Activated CD4-positive, alpha-beta T cell treated with anti-CD3 and anti-CD28 coated beads, Interleukin-2, amount 10 ng/mL, durations not matched to agents 24 days and 14 days (primary cell): ENCODE results near the gene SMIM14. TPM values are rescaled to one million over a fixed set of nuclear protein-coding genes. Genes with fewer than 3 reads are reported as not detected.
"Not testable (repeated sequence)": the region's sequence is repeated elsewhere in the genome, so short reads cannot be mapped to it uniquely, and the experiment has no call there.

ENCODE experiments used
- DNase-seq: peaks from one replicate; pipeline ENCODE4 v3.0.0; 2022
- H3K27ac Mint-ChIP-seq: one replicate; pipeline ENCODE4 v1.8.0; 2022; ENCODE audit warnings: mild to moderate bottlenecking, mixed read lengths
- H3K27me3 Mint-ChIP-seq: one replicate; pipeline ENCODE4 v1.8.0; 2022; ENCODE audit warnings: mixed read lengths
- H3K36me3 Mint-ChIP-seq: one replicate; pipeline ENCODE4 v1.8.0; 2022; ENCODE audit warnings: low read depth, mild to moderate bottlenecking, mixed read lengths
- H3K4me1 Mint-ChIP-seq: one replicate; pipeline ENCODE4 v1.8.0; 2021; ENCODE audit warnings: mixed read lengths
- H3K4me3 Mint-ChIP-seq: one replicate; pipeline ENCODE4 v1.8.0; 2022; ENCODE audit warnings: mild to moderate bottlenecking, moderate library complexity, mixed read lengths
- H3K9me3 Mint-ChIP-seq: one replicate; pipeline ENCODE4 v1.8.0; 2021; ENCODE audit warnings: mixed read lengths
- intact Hi-C: fragments of 100-400 bp; cut with micrococcal nuclease; formaldehyde crosslinking; loops from one replicate; pipeline ENCODE4 v1.15.1; 2023
- total RNA-seq: library from RNA; stranded (reverse); gene quantifications from 2 replicates; pipeline ENCODE4 v1.2.3, GENCODE V29; 2022

Gene SMIM14
- total RNA-seq, 1 donor from 2014 or later, result 1.0 TPM

DNA sequence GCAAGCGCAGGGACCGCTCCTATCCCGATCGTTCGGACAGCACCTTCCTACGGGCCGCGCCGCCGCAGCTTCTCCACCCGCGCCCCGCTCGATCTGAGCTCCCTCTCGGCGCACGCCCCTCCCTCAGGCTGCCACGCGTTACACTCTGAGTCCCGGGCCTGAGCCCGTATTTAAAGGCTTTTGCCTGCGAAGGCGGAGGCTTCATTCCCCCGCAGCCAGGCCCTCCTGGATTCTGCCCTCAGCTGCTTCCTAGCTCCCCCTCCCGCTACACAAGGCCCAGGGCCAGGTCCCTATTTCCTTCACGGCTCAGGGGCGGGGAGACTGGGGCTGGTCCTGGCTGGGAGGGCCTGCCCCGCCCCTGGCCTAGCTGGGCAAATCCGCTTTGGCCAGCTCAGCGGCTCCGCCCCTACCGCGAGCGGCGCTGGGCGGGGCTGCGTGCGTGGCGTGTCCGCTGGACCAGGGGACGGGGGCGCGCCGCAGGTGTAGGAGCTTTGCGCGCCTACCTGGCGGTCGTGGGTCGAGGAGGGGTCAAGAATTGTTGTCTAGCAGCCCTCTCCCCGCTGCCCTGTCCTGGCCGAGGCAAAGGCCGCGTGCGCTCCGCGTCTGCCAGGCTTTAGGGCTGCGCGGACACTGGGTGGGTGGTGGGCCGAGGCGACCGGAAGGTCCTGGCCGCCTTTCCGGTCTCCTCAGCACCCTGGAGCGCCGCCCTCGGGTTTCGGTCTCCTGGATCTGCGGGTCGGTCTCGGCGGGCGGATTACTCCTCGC is 111.2 kb downstream of the SMIM14 start, which contains the start of gene UGDH:
UGDH (minus strand) TSS at position 144 of the 765 bp plus-strand sequence. CDS start 5,927 bp downstream, outside the sequence.
- H3K36me3 Mint-ChIP-seq, result peaks cover 20% of the 10 kb centered on the region
- H3K27ac Mint-ChIP-seq, result peak within 1 kb of the TSS; percentile 95
- no peaks in the 10 kb centered on the region for H3K27me3 Mint-ChIP-seq
- H3K9me3 Mint-ChIP-seq, result peaks cover 18% of the 10 kb centered on the region
- DNase-seq, result peak; percentile 99
- H3K4me3 Mint-ChIP-seq, result peak within 1 kb of the TSS; percentile 98
- intact Hi-C loops, result loop anchor here (1.0 to 10.0 kb wide), 6 partner anchors 68 to 1213 kb away; partner anchors contain the start of genes LIAS, N4BP2, PDS5A and SMIM14
- H3K4me1 Mint-ChIP-seq, result peaks cover 20% of the 10 kb centered on the region

GRCh38 chr4:39526765-39527295 is 111.8 kb downstream of the SMIM14 start:
- H3K4me1 Mint-ChIP-seq, result peaks cover 20% of the 10 kb centered on the region
- peak; percentile 78 for DNase-seq
- H3K36me3 Mint-ChIP-seq, result peaks cover 13% of the 10 kb centered on the region
- peak overlapping the region; percentile 98 for H3K4me3 Mint-ChIP-seq
- H3K9me3 Mint-ChIP-seq, result peaks cover 11% of the 10 kb centered on the region
- intact Hi-C loops, result loop anchor here (1.0 to 10.0 kb wide), 6 partner anchors 68 to 1212 kb away; partner anchors contain the start of genes LIAS, N4BP2, PDS5A and SMIM14
- no peaks in the 10 kb centered on the region for H3K27me3 Mint-ChIP-seq
- H3K27ac Mint-ChIP-seq, result peak overlapping the region; percentile 93

DNA sequence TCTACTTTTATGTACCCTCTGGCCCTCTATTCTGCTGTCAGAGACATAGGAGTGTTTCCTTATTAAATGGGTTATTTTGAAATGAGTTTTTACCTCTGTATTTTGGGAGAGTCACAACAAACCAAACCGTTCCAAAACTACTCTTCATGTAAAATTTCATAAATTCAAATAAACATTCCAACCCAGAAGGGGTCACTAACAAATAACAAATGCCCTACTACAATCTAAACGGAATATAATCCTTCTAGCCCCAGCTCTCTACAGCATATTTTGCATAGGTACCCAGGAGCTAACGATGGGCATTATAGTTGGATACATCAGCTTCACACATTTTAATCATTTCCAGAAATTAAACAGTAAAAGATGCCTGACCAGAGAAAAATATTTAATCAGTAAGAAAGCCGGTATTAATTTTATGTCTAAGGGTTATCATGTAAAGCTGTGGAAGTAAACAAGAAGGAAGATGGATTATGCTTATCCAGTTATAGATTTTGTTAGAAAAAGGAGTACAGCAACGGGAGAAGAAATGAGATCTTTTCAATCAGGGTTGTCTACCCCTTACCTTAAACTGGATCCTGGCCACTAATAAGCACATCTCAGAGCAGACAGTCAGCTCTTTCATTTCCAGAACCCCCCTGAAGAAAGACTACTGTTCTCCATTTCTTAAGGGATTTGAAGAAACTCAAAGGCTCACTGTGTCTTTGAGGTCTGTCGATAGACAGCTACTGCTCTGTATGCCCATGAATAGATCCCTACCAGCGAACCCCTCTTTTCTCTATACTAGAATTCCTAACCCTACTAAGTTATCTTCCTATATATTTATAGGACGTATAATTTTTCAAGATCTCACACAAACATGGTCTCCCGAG is 112.6 kb downstream of the SMIM14 start:
- DNase-seq, result no peak
- Mint-ChIP-seq H3K27ac (peak overlapping the region; percentile 93), H3K36me3 (peaks cover 8% of the 10 kb centered on the region), H3K4me1 (peaks cover 20% of the 10 kb centered on the region), H3K27me3 (no peaks in the 10 kb centered on the region), H3K9me3 (peaks cover 4% of the 10 kb centered on the region), H3K4me3 (peak overlapping the region; percentile 98)
- intact Hi-C loops, result loop anchor here (2.0 to 10.0 kb wide), 5 partner anchors 113 to 1211 kb away; partner anchors contain the start of genes N4BP2, PDS5A and SMIM14

- Mint-ChIP-seq H3K4me3 (no peak overlapping the region), H3K27ac (no peak overlapping the region), H3K9me3 (no peaks in the 10 kb centered on the region), H3K27me3 (no peaks in the 10 kb centered on the region), H3K4me1 (peaks cover 20% of the 10 kb centered on the region), H3K36me3 (peaks cover 4% of the 10 kb centered on the region)
- intact Hi-C loops, result loop anchor here (10.0 kb wide), 1 partner anchor 1210 kb away; no protein-coding TSS in a partner anchor
- DNase-seq, result no peak
Observed at GRCh38 chr4:39524161-39524957, 114.3 kb downstream of the SMIM14 start.

DNA sequence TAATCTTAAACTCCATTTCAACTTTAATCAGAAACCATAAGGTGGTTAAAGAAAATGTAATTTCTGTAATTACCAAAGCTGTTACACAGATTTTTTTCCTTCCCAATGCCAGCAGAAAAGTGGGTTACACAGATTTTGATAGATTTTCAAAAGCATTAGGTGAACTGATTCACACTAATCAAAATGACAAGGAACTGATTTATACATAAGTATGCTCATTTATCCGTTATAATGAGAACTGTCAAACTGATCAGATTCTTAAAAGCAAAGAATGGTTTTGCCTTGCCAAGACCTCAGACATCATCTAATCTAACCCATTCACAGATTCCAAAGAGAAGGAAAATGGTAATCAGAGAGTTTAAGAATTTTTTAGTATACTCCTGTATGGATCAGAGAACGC is 116.6 kb downstream of the SMIM14 start:
- H3K4me1 Mint-ChIP-seq, result peaks cover 14% of the 10 kb centered on the region
- H3K36me3 Mint-ChIP-seq, result peaks cover 5% of the 10 kb centered on the region
- no peak for DNase-seq
- H3K27ac Mint-ChIP-seq, result no peak overlapping the region
- H3K9me3 Mint-ChIP-seq, result no peaks in the 10 kb centered on the region
- no peaks in the 10 kb centered on the region for H3K27me3 Mint-ChIP-seq
- intact Hi-C loops, result loop anchor here (10.0 kb wide), 1 partner anchor 1207 kb away; no protein-coding TSS in a partner anchor
- H3K4me3 Mint-ChIP-seq, result no peak overlapping the region

- Mint-ChIP-seq H3K36me3 (peaks cover 7% of the 10 kb centered on the region), H3K9me3 (no peaks in the 10 kb centered on the region), H3K4me1 (peaks cover 9% of the 10 kb centered on the region), H3K27me3 (no peaks in the 10 kb centered on the region), H3K4me3 (no peak overlapping the region), H3K27ac (no peak overlapping the region)
- intact Hi-C loops, result loop anchor here (10.0 kb wide), 1 partner anchor 1207 kb away; no protein-coding TSS in a partner anchor
- no peak for DNase-seq
Observed at GRCh38 chr4:39521253-39521919, 117.3 kb downstream of the SMIM14 start.

GRCh38 chr4:39518484-39518883 is 120.2 kb downstream of the SMIM14 start:
- H3K27me3 Mint-ChIP-seq, result no peaks in the 10 kb centered on the region
- H3K4me3 Mint-ChIP-seq, result no peak overlapping the region

DNA sequence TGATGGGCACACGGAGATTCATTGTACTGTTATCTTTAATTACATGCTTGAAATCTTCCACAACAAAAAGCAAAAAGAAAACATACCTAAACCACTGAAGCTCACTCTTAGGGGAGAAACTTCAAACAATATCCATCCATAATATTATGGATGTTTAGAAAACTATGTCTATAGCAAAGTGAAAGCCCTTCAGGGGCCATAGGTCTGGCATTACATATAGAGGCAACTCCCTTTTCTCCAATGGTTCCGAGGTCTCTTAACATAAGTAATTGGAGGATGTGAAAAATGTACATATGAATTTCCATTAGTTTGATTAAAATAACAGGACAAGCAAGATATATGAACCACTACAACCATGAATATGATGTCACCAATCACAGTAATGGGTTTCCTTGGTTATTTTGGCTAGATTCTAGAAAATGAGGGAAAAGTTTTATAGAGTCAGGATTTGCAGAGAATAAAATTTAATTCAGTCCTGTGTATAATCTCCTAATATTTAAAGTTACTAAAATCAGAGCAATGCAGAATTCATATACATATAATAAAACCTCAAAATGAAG is 122.2 kb downstream of the SMIM14 start:
- no peaks in the 10 kb centered on the region for H3K9me3 Mint-ChIP-seq
- H3K36me3 Mint-ChIP-seq, result peaks cover 17% of the 10 kb centered on the region
- no peak overlapping the region for H3K4me3 Mint-ChIP-seq
- H3K27ac Mint-ChIP-seq, result no peak overlapping the region
- no peak for DNase-seq
- intact Hi-C loops, result no loop called here
- no peaks in the 10 kb centered on the region for H3K27me3 Mint-ChIP-seq
- H3K4me1 Mint-ChIP-seq, result peaks cover 2% of the 10 kb centered on the region

More at GRCh38 chr4:39518484-39518883, 120.2 kb downstream of the SMIM14 start:
- H3K9me3 Mint-ChIP-seq, result no peaks in the 10 kb centered on the region
- DNase-seq, result no peak
- H3K4me1 Mint-ChIP-seq, result no peaks in the 10 kb centered on the region
- no peak overlapping the region for H3K27ac Mint-ChIP-seq
- intact Hi-C loops, result no loop called here
- peaks cover 10% of the 10 kb centered on the region for H3K36me3 Mint-ChIP-seq

- H3K27ac Mint-ChIP-seq, H3K27me3 Mint-ChIP-seq, H3K4me3 Mint-ChIP-seq, H3K9me3 Mint-ChIP-seq, intact Hi-C loops, H3K4me1 Mint-ChIP-seq, DNase-seq: not testable (repeated sequence)
- H3K36me3 Mint-ChIP-seq, result peaks cover 16% of the 10 kb centered on the region
Observed at GRCh38 chr4:39515669-39516401, 122.8 kb downstream of the SMIM14 start.

- H3K4me3 Mint-ChIP-seq, result no peak overlapping the region
- DNase-seq, result no peak
- H3K4me1 Mint-ChIP-seq, result peaks cover 2% of the 10 kb centered on the region
- H3K27me3 Mint-ChIP-seq, result no peaks in the 10 kb centered on the region
- peaks cover 16% of the 10 kb centered on the region for H3K36me3 Mint-ChIP-seq
- H3K27ac Mint-ChIP-seq, result no peak overlapping the region
- intact Hi-C loops, result no loop called here
- no peaks in the 10 kb centered on the region for H3K9me3 Mint-ChIP-seq
Observed at GRCh38 chr4:39514888-39515401, 123.7 kb downstream of the SMIM14 start.

GRCh38 chr4:39514266-39514665 is 124.4 kb downstream of the SMIM14 start:
- H3K4me3 Mint-ChIP-seq, H3K27ac Mint-ChIP-seq, H3K9me3 Mint-ChIP-seq, DNase-seq, H3K27me3 Mint-ChIP-seq, intact Hi-C loops, H3K4me1 Mint-ChIP-seq: not testable (repeated sequence)
- peaks cover 20% of the 10 kb centered on the region for H3K36me3 Mint-ChIP-seq
